Renal pelvis (tissue), 4 donors: ENCODE data around the gene GYPE. TPM values are rescaled to one million over a fixed set of nuclear protein-coding genes. Genes with fewer than 3 reads are reported as not detected.
"Not testable (repeated sequence)": the region's sequence is repeated elsewhere in the genome, so short reads cannot be mapped to it uniquely, and the experiment has no call there.

Experiments used
- DNase-seq: peaks from one replicate; pipeline ENCODE4 v3.0.0-alpha.2; 2013
- polyA plus RNA-seq, 3 donors: library from polyadenylated mRNA; unstranded; fragments of 120-200 nt; gene quantifications; one replicate each; pipeline ENCODE4 v1.2.1, GENCODE V29; 2013; ENCODE audit not compliant: insufficient read length in 3 of 3

Gene GYPE
- polyA plus RNA-seq, 3 donors = 2.8 to 4.2 (median 3.1) TPM

DNA sequence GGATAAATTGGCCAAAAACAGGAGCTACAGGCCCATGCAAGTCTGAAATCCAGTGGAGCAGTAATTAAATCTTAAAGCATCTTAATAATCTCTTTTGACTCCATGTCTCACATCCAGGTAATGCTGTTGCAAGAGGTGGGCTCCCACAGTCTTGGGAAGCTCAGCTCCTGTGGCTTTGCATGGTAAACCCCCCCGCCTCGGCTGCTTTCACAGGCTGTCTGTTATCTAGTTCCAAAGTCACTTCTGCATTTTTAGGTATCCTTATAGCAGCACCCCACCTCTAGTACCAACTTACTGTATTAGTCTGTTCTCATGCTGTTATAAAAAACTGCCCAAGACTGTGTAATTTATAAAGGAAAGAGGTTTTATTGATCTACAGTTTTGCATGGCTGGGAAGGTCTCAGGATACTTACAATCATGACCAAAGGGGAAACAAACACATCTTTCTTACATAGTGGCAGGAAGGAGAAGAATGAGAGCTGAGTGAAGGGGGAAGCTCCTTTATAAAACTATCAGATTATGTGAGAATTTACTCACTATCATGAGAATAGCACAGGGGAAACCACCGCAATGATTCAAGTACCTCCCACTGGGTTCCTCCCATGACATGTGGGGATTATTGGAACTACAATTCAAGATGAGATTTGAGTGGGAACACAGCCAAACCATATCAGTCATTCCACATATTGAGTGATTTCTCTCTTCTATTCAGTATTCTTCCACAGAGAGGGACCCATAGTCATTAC lies 34.7 kb downstream of the GYPE start:
- not testable (repeated sequence) for DNase-seq

DNA sequence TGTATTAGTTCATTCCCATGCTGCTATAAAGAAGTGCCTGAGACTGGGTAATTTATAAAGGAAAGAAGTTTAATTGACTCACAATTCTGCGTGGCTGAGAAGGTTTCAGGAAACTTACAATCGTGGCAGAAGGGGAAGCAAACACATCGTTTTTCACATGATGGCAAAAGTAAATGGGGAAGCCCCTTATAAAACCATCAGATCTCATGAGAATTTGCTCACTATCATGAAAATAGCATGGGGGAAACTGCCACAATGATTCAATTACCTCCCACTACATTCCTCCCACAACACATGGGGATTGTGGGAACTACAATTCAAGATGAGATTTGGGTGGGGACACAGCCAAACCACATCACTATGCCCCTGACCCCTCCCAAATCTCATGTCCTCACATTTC lies 35.4 kb downstream of the GYPE start:
- not testable (repeated sequence) for DNase-seq

DNA sequence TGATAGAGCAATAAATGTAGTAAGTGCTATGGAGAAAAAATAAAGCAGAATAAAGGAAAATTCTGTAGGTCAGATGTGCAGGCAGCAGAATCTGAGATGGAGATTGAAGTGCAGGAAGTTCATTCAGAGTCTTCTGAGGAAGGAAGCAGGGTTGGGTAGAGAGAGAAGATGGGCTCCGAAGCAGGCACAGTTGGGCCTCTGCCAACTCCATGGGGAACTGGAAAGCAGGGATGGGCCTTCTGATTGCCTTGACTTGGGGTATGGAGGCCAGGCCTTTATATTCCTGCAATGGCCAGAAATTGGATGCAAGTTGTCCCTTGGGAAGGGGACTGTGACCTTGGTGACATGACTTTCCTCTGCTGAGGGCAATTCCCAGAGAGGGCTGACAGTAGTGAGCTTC lies 42.6 kb downstream of the GYPE start:
- DNase-seq = not testable (repeated sequence)

DNA sequence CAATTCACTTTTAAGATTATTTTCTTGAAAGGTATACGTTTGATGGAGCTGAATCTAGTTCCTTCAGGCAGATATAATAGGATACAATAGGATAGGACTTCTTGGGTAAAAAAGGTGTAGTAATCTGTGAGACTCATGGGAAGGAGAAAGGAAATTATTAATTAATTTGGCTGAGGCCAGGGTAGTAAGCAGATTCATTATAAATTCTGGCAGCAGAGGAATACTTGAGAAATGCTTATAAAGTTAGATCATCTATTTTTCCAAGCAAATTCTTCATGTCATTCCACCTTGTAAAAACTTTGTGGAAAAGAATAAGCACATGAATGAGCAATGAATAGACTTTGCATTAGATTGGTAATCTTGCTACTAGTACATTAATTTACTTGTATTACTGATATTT lies 46.9 kb downstream of the GYPE start:
- no peak for DNase-seq

DNA sequence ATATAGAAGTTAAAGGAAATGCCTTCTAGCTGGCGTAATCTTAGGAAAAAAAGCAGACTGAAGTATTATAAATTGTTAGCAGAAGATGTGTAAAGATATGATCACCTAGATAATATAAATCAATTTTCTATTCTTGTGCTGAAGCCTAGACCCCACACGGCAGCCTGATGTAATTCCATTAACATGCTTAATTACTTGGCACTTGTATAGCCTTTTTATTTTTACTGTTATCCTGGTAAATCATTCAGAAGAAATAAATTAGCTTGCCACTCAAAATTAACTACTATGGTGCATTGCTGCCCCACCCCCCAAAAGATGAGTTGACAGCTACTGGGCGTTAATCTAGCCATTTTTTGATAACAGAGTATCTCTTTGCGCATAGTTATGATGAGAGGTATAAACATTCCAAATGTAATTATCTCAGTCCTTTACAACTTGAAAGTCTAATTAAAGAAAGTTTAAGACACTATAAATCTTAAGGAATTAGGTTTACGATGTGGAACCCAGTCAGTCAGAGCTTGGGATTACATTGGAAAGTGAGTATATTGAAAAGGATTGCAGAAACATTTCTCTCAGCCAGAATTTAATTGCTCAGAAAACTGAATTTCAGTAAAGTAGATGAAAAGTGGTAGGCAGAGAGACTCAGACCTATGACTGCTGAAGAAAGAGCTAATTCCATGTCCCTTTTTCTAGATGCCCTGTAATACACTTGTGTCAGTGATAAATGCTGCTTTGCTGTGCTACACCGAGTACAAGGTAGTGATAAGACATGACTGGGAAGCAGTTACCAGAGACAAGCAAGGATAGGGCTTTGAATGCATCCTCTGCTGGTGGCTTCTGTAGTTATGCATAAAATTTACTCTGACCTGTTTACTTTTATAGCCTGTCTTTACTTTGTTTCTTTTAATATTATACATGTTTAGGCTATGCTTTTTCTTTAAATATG lies 47.7 kb downstream of the GYPE start:
- DNase-seq = peak; percentile 8

DNA sequence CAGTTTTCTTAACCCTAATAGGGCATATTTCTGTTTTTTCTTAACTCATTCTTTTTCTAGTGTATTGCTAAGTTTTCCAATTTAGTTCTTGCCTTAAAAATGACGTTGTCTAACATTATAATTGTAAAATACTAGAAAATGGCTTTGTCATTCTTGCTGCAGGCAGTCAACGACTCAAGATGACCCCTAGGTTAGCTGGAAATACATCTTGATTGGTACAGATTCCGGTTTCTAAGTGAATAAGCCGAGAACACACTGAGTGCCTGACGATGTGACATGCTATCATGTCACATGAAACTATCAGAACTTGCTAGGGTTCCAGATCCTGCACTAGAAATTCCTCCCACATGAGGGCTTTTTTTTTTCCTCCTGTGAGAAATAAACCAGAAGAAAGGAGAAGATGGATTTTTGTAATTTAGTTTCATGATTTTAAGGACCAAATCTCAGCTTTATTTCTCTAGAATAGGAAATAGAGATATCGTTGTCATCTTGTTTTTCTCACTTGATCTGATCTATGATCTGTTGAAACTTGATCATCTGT lies 49.3 kb downstream of the GYPE start:
- DNase-seq = not testable (repeated sequence)

DNA sequence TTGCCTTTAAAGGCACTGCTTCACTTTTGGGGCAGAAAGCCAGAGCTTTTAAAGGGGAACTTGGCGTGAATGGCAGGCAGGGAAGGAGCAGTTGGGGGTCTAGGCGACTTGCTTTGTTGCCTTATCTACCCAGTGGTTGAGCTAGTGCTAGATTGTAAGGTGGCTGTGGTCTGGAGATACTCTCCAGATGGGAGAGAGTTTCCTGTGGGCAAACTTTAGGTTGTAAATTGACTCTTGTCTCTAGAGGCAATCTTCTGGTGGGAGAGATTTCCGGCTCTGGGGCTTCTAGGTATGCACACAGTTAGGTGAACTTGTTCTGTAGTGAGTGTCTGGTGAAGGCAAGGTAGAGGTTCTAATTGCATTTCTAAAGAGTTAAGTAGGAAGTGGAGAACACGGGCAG lies 50.7 kb downstream of the GYPE start:
- not testable (repeated sequence) for DNase-seq

DNA sequence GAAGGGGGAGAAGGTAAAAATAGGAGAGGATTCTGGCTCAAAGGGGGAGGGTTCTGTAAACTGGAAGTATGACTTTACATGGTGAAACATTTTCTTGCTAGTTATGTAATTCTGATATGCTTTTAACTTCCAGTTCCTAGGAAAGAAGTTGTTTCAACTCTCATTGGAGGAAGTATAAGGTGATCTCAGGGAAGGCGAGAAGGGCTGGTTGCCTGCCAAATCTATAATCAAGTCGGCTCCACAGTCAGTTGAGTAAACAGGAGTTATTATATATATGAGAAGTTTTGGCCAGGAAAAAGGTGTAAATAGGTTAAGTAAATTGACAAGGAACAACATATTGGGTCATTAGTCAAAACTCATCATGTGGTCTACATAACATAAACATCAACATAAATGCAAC lies 56.1 kb downstream of the GYPE start:
- DNase-seq = not testable (repeated sequence)

DNA sequence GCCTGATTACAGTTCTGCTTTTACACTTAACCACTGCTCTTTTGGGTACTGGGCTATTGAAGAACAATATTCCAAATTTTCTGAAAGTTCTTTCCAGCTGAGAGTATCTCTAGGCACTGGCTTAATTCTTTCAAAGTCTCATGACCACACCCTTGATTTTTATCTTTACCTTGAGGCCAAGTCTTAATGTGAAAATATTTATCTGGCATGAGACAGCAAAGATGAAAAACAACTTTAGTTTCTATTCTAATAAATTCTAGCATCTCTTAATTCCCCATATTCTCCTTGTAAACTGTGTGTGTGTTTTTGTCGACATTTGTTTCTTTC lies 61.9 kb downstream of the GYPE start:
- DNase-seq = not testable (repeated sequence)

DNA sequence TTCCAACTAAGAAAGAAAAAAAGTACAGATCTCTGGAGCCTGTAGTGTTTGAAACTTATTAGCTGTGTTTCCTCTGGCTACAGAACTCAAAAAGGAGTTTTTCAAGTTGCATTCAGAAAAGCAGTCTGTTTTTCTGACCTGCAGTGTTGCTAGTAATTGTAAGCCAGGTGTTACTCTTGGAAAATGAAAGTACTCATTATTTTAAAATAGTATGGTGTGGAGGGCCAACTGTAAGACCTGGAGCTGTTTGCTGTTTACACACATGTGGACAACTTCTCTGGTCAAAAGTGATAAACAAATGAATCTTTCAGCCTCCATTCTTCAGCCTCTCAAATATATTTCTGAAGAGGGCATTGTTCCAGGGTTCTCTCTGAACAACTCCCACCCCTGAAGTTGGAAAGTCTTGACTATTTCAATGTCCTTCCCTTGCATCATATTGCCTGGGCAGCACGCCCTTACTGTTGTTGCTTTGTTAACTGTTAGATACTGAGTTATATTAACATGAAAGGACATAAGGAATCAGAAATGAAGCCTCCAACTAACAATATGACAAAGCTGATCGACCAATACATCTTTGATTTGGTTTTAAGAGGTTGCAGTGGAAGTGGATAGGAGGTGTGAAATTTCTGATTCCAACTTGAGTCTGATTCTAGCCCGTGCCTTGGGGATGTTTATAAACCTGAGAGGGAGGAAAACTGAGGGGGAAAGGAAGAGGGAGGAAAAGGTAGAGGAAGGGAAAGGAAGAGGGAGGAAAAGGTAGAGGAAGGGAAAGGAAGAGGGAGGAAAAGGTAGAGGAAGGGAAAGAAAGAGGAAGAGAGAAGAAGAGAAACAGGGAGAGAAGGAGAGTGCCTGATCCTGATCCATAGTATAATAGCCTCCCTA lies 62.5 kb downstream of the GYPE start:
- not testable (repeated sequence) for DNase-seq

DNA sequence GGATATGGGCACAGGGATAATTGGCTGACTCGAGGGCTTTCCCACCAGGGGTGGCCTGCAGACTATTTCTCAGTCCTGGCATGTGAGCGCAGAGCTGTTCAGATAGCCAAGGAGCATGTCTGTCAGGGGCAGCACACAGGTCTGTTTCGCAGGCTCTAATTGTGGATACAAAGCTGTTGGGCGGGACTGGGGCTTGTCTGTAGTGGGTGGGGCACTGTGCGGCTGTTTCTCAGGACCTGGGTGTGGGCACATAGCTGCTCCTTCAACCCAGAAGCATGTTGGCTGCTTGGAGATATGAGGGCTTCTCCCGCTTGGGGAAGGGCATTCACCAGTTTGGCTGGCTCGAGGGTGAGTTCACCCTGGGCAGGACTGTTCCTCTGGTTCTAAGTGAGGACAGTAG lies 65.9 kb downstream of the GYPE start:
- not testable (repeated sequence) for DNase-seq

DNA sequence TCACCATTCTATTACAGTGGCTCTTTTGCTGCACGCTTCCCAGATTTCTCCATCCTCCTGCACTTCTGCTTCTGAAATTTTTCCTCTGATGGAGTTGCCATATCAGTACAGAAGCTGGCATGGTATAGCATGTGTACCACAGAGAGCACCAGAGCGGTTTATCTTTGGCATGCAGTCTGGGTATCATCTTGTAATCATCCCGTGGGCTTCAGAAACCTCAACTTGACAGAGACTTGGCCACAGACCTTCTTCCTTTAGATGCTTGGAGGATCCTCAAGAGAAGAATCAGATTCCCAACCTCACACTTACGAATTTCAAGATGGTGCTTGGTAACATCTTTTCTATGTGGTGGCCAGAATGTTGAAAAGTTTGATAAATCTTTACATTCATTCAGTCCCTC lies 71.2 kb downstream of the GYPE start:
- not testable (repeated sequence) for DNase-seq

DNA sequence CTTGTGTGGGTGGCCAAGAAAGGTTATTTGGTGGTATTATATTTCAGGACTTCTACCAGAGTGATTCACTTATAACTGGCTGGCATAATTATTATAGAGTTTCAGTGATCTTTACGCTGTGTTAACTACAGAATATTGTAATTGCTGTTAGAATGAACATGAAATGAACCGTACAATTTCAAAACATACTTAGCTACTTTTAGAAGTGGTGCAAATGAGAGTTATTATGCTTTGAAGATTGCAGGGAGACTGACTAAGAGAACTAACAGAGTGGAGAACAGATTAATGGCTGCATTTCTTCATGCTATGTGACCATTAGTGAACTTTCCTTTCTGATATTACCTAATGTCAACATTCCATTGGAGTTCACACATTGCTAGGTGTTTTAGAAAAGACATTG lies 71.7 kb downstream of the GYPE start:
- peak; percentile 27 for DNase-seq

DNA sequence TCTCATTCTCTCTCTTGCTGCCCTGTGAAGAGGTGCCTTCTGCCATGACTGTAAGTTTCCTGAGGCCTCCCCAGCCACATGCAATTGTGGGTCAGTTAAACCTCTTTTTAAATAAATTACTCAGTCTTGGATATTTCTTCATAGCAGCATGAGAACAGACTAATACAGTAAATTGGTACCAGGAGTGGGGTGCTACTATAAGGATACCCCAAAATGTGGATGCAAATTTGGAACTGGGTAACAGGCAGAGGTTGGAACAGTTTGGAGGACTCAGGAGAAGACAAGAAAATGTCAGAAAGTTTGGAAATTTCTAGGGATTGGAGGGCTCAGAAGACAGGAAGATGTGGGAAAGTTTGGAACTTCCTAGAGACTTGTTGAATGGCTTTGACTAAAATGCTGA lies 74.8 kb downstream of the GYPE start:
- DNase-seq = not testable (repeated sequence)

DNA sequence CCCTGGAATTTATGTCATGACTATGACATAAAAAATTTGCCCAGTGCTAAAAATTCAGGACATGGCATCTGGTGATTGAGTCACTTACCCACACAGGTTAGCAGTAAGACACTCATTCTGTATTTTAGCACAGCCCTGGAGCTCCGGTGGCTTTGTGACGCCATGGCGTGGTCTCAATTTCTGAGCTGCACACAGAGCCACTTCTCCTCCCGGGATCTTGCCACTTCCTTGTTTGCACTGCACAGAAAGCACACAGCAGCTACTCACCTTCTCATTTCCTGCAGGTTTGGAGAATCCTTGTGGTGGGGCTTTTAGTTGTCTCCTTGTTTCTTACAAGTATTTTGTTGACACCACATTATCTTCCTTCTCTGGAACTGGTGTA lies 76.1 kb downstream of the GYPE start:
- DNase-seq = not testable (repeated sequence)

Other genes starting within 250 kb of the GYPE start
- gene FREM3, start 204.9 kb downstream of the GYPE start, polyA plus RNA-seq = under 1 TPM; 0.07 to 0.19 (median 0.16) TPM
- gene GYPB, start 113.8 kb upstream of the GYPE start, polyA plus RNA-seq = 1 to 10 TPM; 2.1 to 3.3 (median 2.8) TPM
- gene GYPA, start 235.2 kb upstream of the GYPE start, polyA plus RNA-seq = 1 to 10 TPM; 1.4 to 5.2 (median 4.8) TPM